CD4-positive, alpha-beta T cell treated with Interleukin-10 for 1 hour (primary cell): Measurements from ENCODE around the gene TUNAR.
"Not testable (repeated sequence)": the region's sequence is repeated elsewhere in the genome, so short reads cannot be mapped to it uniquely, and the experiment has no call there.

Experiments
- DNase-seq: peaks from one replicate; pipeline ENCODE4 v3.0.0-alpha.2; 2020

TUNAR gene

GRCh38 chr14:95920769-95921438 lies 44.3 kb downstream of the TUNAR start:
- no peak for DNase-seq

GRCh38 chr14:95922080-95922479 lies 45.4 kb downstream of the TUNAR start:
- no peak for DNase-seq

GRCh38 chr14:95928751-95929150 lies 52.1 kb downstream of the TUNAR start:
- DNase-seq: no peak

GRCh38 chr14:95931384-95931783 lies 54.8 kb downstream of the TUNAR start:
- no peak for DNase-seq

- no peak for DNase-seq
Measured at GRCh38 chr14:95935228-95935822, 58.7 kb downstream of the TUNAR start.

GRCh38 chr14:95936041-95936440 lies 59.4 kb downstream of the TUNAR start:
- DNase-seq: no peak

GRCh38 chr14:95939335-95939734 lies 62.7 kb downstream of the TUNAR start:
- DNase-seq: no peak

- DNase-seq: no peak
Measured at GRCh38 chr14:95941897-95942296, 65.3 kb downstream of the TUNAR start.

GRCh38 chr14:95943699-95944098 lies 67.1 kb downstream of the TUNAR start:
- DNase-seq: no peak

- no peak for DNase-seq
Measured at GRCh38 chr14:95944462-95944861, 67.8 kb downstream of the TUNAR start.

GRCh38 chr14:95946867-95947266 lies 70.2 kb downstream of the TUNAR start:
- DNase-seq: no peak

GRCh38 chr14:95948558-95948981 lies 71.9 kb downstream of the TUNAR start:
- no peak for DNase-seq

GRCh38 chr14:95951359-95951758 lies 74.7 kb downstream of the TUNAR start:
- no peak for DNase-seq

GRCh38 chr14:95953111-95953724 lies 76.6 kb downstream of the TUNAR start:
- DNase-seq: no peak

- no peak for DNase-seq
Measured at GRCh38 chr14:95956601-95957460, 80.2 kb downstream of the TUNAR start.

- no peak for DNase-seq
Measured at GRCh38 chr14:95958105-95958504, 81.5 kb downstream of the TUNAR start.

- no peak for DNase-seq
Measured at GRCh38 chr14:95959317-95959716, 82.7 kb downstream of the TUNAR start.

- DNase-seq: no peak
Measured at GRCh38 chr14:95961481-95961880, 84.8 kb downstream of the TUNAR start.

- DNase-seq: no peak
Measured at GRCh38 chr14:95964901-95965300, 88.3 kb downstream of the TUNAR start.

- not testable (repeated sequence) for DNase-seq
Measured at GRCh38 chr14:95968048-95968447, 91.4 kb downstream of the TUNAR start.
